HG02588 (cell line): ENCODE measurements around the gene UGT1A9.

Experiments used
- ATAC-seq: cut with Tn5 transposase; IDR thresholded peaks from one replicate; pipeline ENCODE4 v1.9.1; 2021; ENCODE audit warnings: mild to moderate bottlenecking, moderate library complexity; ENCODE audit not compliant: unreplicated experiment

UGT1A9 gene

DNA sequence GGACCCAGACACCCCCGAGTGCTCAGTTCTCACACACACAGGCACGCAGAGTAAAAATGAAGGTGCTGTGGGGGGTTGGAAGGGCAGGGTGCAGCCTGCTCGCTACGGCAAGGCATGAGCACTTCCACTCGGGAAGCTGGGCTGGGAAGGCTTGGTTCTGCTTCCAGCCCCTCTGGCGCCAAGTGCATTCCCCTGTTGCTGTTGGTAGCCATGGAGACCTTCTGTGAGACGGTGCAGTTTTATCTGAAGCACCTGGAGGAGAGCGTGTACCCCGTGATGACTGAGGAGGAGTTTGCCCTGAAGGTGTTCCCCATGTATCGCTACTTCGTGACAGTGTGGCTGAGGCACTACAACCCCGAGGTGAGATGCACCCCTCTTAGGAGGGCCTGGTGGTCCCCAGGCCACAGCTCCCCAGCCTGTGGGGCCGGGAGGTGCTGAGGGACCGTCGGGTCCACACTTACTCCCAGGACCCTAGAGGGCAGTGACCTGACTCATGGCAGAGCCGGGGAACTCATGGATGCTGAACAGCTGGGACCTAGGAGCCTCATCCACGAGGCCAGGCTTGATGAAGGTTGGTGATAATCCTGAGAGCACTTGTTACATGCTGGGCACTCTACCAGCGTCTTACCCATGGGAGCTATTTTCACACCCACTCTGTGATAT lies 121.9 kb downstream of the UGT1A9 start:
- no peak for ATAC-seq

DNA sequence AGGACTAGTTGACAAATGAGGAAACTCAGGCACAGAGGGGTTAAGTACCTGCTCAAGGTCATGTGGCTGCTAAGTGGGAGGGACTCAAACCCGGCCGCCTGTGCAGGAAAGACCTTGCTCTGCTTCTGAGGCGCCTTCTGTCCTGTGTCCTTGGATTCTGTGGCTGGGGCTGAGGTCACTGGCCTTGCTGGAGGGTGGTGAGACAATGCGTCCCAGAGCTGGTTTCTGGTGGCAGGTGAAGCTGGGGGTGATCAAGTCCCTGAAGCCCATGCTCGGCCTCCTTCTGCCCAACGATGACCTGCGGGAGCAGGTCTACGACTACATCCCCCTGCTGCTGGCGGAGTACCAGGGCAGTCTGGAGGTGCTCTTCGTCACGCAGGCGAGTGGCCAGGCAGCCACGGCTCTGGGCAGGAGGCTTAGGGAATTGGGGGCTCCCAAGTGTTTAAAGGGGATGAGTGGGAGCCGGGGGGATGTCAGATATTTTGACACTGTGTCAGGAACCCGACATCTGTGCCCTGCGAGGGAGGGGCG lies 122.5 kb downstream of the UGT1A9 start:
- no peak for ATAC-seq

DNA sequence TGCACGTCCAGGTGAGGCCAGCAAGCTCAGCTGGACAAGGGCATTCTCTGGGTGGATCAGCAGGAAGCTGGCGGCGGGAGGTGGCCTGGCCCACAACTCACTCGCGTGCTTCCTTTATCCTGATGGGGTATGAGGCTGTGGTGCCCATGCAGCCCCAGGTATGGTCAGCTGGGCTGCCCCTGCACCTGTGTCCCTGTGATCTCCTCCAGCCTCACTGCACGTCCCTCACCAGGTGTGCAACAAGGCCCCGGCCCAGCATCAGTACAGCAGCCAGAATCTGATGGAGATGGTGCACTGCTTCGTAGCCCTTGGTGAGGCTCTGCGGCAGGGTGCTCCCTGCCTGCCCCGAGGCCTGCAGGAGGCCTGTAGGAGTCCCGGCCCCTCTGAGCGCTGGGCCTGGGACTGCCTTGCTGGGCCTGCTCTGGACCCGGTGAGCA lies 124.1 kb downstream of the UGT1A9 start:
- ATAC-seq: no peak

DNA sequence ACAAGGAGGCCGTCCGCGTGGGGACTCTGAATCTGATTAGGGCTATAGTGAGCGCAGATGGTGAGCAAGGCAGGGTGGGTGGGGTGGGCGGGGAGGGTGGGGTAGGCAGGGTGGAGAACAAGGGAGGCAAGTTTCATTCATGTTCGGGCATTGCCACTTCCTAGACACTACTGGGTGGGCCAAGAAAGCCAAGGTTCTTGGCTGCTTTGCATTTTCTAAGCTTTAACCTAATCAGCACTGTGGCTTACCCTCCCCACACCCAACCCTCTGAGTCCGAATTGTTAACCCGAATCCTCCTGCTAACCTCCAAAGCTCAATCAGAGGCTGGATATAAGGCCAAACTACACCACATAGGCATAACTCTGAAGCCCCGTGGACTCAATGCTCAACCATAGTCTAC lies 124.6 kb downstream of the UGT1A9 start:
- no peak for ATAC-seq

DNA sequence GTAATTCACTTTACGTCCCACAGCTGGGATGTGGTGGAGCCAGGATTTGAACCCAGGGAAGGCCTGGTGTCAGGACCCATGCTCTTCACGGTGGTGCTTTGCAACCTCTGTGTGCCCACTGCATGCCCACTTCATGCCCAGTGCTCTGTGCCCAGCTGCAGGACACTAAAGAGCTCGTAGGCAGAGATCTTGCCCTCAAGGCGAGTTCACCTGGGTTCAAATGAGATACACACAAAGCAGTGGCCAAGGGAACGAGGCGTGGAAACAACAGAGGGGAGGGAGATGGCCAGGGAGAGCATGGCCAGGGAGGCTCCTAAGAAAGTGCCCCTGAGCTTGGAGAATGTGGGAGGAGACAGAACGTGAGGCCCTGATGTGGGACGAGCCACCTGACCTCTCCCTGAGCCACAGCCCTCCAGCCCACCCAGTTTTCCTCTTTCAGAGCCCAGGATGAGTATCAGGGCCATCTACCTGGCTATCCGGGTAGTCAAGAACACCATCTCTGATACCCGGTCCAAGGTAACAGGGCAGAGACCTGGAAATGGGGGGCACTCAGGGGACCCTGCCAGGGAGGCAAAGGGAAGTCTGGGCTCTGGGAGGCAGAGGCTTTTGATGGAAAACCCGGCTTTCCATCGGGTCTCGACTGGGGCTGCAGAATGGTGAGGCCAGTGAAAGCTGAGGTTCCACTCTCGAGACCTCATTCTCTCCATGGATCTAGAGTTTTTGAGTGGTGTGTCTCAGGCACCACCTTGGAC lies 126.8 kb downstream of the UGT1A9 start:
- ATAC-seq: no peak

DNA sequence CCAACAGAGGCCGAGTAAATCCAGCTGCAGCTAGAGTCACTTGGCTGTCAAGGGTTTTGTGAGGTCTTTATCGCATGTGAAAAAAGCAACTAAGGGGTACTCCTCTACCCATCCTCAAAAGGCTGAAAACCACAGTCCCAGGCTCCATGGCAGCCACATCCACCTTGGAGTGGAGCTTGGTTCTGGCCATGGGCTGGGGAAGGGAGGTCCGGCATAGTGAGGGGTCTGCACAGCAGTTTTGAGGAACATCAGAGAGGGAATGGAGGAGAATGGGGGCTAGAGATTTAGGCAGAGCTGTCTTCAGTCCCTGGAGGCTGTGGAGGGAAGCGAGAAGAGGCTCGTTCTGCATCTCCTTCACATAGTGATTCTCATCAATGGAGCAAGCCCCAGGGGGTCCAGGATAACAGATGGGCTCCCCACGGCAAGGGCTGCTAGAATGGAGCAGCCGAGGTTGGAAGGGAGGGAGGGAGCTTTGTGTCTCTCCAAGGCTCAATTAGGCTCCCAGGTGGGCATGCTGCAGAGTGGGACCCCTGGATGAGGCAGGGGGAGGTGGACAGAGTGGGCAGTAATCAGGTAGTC lies 127.5 kb downstream of the UGT1A9 start:
- no peak for ATAC-seq

DNA sequence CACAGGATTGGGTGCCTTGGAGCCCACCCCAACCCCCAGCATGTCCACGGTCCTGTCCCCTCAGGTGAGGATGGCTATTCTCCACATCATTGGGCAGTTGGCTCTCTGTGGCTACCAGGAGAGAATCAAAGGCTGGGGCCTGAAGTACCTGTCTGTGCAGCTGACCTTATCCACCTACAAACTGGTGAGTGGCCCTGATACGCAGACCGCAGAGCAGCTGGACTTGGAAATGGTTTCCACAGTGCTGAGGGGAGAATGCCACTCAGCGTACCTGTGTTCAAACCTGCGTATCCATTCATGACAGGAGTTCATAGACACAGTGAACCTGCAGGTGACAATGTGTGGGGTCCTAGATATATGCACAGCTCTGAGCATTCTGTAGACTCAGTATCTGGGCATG lies 128.0 kb downstream of the UGT1A9 start:
- no peak for ATAC-seq

DNA sequence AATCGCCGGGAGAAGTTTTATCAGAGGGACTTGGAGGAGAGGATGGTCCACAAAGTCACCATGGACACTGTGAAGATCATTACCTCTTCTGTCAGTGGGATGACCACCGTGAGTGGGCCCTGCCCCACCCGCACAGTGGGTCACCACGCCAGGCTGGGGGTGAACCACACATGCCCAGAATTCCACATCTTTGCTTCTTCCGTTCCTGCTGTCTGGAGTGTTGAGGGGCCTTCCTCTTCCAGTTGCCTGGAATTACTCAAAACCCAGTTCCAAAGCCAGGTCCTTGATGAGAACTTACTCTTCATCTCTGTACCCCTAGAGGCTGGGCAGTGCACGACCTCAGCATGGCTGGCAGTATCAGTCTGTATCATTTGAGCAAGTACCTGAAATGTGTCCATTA lies 128.5 kb downstream of the UGT1A9 start:
- no peak for ATAC-seq

DNA sequence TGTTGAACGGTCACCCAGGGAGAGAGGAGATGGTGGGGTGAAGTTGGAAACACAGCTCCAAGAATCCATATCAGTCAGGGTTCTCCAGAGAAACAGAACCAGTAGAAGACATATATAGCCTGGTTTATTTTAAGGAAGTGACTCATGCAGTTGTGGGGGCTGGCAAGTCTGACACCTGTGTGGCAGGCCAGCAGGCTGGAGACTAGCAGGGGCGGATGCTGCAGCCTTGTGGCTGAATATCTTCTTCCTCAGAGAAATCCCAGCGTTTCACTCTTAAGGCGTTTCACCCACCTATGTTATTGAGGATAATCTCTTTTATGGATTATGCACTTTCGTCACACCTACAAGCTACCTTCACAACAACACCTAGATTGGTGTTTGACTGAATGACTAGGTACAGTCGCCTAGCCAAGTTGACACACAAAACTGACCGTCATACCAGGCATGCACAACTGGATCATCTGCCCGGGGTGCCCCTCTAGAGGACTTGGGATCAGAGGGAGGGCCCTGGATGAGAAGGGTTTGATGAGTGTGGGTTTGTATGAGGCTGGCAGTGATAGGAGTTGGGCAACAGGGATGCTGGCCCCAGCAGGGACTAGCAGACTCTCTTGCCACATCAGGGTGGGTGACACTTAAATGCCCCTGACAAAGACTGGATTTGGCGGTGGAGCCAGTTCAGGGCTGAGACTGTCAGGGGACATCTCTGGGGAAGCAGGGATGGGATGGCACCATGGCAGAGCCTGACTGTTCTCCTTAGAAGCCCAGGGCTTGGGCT lies 129.8 kb downstream of the UGT1A9 start:
- no peak for ATAC-seq

DNA sequence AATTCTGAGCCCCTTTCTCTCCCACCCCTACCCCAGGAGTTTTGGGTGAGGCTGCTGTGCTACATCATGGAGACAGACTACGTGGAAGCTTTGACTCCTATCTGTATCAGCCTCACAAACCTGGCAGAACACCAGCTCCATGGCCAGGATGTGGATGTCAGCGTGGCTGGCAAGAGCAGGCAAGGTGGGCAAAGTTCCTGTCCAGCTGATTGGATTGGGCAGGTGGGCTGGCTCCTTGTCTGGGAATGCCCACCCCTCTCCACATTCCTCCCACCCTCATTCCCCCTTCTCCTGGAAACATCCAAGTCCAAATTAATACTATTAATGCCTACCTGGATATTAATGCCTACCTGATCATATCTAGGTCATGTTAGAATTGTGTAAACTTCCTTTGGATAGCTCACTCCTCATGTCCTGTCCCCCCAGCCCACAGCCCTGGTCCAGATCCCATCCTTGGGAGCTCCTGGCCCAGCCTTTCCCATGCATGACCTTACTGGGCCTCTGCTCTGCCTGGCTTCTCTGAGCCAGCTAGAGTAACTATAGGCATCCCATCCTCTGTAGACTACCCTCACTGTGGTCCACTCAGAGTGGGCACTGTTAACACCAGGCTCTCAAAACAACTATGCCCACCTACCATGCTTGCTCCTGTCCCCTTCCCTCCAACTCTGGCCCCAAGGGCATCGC lies 130.6 kb downstream of the UGT1A9 start:
- ATAC-seq: no peak

DNA sequence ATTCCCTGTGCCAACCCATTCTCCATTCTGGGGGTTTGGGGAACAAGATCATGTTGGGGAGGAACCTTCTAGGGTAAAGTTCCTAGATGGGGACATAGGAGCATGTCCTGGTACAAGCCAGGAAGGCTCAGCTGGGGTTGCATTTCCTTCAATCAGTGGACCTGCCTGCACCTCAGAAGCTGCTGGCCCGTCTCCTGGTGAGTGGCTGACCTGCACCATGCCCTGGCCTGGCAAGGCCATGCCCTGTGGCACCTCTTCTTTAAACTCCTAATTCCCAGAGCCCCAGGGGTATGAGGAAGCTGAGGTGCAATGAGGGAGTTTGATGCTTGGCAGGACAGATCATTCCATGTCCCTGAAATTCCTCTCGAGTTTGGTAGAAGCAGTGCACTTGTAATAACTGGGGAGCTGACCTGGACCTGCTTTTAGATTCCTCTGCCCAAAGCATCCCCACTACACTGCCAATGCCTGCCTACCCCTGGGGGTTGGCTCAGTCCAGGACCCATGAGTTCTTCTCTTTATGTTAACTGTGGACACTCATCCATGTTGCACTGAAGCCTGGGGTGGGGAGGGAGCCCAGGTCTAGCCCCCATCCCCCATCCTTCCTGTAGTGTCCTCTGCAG lies 131.7 kb downstream of the UGT1A9 start:
- no peak for ATAC-seq

DNA sequence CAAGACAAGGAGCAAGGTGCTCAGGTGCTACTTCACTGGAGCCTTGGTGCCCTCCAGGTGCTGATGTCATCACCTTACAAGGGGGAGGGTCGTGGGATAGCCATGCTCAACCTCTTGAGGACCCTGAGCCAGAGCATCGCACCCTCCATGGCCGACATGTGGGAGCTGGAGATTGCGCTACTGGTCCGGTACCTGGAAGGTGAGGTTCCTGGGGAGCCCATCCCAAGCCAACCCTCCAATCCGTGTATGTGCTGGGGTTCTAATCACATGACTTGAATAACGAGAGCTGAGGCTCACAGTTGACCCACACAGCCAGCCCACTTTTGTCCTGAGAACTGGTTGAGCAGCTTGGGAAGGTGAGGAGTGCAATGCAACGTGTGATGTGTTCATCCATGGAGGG lies 132.3 kb downstream of the UGT1A9 start:
- no peak for ATAC-seq

DNA sequence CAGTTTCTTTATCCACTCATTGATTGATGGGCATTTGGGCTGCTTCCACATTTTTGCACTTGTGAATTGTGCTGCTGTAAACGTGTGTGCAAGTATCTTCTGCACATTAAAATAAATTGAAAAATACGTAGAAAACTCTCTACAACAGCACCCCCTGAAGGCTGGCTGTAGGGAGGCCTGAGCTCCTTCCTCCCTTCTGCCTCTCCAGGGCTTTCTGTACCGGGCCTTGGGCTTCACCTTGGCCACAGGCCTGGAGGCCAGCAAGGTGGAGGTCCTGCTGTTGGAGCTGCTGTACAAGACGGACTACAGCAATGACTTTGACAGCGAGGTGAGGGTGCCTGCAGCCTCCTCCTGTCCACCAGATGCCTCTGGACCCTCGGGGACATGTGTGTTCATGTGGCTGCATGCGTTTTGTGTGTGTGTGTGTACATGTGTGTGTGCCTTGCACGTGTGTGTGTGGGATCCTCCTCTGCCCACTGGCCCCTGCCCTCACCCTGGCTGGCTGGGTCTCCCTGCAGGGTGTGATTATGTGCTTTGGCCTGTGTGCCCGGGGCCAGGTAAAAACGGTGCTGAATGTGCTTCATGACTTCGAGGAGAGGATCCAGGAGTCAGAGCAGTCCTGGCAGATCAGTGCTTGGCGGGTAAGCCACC lies 135.6 kb downstream of the UGT1A9 start:
- ATAC-seq: no peak

DNA sequence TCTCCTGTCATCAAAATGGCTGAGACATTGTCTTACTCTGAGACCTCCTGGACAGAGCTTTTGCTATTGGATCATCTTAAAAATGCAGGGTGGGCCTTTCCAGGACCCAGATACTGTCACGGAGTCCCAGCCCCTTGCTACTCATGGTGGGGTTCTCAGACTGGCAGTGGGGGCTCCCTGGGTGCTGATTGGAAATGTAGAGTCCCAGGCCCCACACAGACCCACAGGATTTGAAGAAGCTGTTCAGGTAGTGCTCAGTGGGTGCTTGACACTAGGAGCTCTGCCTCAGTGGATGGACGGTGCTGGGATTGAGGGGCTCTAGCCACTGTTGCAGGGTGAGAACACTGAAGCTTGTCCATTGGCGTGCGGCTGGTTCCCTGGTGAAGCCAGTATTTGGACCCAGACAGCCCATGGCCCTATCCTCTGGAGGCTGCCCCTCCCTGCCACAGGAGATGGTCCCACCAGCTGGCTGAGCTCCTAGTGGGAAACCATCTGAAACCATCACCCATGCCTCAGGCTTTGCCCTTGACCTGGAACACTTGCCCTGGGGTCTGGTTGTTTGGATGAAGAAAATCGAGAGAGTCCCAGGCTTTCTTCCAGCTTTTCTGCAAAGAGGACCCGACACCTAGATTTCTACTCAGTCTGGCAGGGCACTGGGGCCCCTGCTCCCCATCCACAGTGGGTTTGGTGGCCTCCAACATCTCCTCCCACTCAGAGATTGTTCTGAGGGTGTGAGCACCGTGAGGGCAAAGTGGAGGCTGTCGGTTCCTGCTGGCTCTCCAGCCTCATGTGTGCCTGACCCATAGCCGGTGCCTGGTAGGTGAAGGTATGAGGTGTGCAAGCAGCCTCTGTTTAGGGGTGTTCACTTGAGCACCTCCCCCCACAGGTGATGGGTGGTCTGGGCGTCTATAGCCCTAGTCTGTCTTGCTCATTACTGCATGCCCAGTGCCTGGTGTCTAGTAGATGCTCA lies 136.6 kb downstream of the UGT1A9 start:
- no peak for ATAC-seq

DNA sequence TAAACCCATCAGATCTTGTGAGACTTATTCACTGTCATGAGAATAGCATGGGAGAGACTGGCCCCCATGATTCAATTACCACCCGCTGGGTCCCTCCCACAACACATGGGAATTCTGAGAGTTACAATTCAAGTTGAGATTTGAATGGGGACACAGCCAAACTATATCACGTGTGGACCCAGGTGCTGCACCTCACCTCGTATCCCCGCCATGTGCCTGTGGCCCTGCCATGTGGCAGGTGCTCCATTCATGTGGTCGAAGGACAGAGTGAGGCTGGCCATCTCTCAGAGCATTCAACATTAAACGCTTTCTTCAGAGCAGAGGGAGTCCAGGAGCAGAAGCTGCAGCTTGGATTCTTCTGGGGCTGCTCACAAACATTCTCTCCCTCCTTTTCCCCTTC lies 138.7 kb downstream of the UGT1A9 start:
- ATAC-seq: no peak

DNA sequence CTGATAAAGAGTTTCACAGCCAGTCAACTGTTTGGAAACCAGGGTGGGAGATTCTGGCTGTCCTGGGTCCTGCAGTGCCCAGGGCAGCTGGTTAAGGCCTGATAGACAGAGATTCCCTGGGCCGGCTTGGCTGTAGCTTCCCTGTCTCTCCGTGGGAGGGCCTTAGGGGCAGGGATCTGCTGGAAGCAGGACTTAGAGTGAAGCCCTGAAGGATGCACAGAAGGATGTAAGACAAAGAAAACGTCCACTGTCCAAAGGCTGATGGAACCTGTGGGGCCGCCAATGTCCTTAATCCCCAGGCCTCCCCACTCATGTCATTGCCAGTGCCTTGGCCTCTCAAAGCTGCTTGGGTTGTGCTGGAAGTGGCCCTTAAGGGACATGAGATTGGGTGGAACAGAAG lies 139.4 kb downstream of the UGT1A9 start:
- ATAC-seq: no peak

DNA sequence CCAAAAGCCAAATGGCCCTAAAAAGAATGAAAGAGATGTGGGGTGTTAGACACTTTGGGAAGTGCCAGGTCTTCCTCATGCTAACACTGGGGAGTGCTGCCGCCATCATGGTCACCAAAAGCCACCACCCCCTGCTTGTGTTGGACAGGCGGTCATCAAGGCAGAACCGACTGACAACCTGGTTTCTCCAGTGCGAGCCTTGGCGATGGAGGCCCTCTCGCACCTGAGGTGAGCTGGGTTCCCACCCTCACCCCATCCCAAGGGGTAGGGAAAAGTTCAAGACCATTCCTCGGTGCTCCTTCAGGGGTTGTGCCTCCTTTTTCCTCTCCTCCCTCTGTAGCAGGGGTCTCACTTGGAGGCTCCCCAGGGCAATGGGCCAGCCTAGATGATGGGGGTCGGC lies 140.0 kb downstream of the UGT1A9 start:
- no peak for ATAC-seq

DNA sequence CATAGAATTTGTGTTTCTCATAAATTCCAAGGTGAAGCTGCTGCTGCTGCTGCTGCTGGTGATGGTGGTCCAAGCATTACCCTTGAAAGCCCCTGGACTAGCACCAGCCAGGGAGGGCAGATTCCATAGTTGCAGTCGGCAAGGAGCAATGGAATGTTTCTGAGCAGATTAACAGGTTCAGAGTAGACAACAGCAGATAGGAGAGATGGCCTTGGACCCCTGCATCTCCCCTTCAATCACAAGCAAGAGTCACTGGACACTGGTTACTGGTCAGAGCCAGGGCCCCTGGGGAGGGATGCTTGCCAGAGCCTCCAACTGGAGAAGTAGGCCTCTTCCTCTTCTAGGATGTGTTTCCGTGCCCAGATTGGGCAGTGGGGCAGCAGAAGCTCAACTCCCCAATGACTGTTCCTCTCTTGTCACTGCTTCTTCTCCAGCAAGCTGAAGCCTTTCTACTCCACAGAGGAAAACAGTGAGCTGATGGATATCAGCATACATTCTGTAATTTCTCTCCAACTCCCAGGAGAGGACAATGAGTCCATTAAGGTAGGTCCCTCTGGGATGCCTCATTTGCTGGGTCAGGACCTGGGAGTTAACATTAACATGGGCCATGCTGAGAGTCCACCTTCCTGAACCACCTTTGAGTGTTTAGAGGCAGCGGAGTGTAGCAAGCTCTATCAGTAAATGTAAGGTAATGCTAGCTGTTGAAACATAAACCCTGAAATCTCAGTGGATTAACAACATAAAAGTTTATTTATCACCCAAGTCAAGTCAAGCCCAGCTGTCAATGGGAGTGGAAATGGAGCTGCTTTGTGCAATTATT lies 141.7 kb downstream of the UGT1A9 start:
- no peak for ATAC-seq
